MV-4-11 (cell line): ENCODE results near the gene MEX3B.
"Not testable (repeated sequence)": the region's sequence is repeated elsewhere in the genome, so short reads cannot be mapped to it uniquely, and the experiment has no call there.

ENCODE experiments used
- DNase-seq: peaks from one replicate; lab custom pipeline; 2025; lab: John Stamatoyannopoulos, UW

MEX3B gene

DNA sequence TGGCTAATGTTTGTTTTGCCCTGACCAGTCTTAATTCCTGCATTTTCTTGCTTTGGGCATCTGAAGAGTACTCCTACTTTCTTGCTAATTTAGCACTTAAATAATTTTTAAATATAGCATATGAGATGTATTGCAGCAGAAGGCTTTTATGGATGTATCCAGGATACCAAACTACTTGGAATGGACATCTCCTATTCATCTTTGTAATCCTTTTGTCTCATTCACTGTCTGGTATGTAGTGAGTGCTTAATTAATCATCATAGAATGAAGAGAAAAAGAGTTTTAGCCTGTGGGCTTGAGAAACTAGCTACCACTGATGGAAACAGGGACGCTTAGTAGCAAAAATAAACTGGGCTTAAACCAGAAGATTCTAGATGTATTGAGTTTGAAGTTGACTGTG is 40.6 kb downstream of the MEX3B start:
- DNase-seq: no peak

DNA sequence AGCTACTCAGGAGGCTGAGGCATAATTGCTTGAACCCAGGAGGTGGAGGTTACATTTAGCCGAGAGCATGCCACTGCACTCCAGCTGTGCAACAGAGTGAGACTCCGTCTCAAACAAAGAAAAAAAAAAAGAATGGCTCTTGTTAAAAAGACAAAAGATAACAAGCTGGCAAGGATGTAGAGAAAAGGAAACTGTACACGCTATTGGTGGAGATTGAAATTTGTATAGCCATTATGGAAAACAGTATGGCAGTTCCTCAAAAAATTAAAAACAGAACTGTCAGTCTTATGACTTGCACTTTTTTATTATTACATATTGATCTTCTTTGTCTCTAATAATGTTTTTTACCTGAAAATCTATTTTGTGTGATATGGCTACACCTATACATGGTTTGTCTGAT is 41.9 kb downstream of the MEX3B start:
- no peak for DNase-seq

DNA sequence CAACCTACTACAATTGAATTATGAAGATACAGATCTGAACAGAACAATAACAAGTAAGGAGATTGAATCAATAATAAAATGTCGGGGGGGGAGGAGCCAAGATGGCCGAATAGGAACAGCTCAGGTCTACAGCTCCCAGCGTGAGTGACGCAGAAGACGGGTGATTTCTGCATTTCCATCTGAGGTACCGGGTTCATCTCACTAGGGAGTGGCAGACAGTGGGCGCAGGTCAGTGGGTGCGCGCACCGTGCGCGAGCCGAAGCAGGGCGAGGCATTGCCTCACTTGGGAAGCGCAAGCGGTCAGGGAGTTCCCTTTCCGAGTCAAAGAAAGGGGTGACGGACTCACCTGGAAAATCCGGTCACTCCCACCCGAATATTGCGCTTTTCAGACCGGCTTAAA is 50.7 kb downstream of the MEX3B start:
- DNase-seq: not testable (repeated sequence)

DNA sequence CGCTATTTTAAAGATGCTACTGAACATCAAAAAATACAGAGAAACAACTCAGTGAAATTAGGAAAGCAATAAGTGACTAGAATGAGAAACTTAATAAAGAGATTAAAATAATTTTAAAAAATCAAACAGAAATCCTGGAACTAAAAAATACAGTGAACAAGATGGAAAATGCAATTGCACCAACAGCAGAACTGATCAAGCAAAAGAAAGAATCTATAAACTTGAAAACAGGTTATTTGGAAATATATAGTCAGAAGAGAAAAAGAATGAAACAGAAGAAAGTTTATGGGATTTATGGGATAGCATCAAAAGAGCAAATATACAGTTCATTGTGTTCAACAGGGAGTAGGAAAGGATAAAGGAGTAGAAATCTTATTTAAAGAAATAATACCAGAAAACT is 53.3 kb downstream of the MEX3B start:
- DNase-seq: no peak
